ENCODE data around the gene YAP1.

Gene YAP1

GRCh38 chr11:102117472-102118113 is 7.3 kb downstream of the YAP1 start:
- peak; percentile 33 for DNase-seq

- DNase-seq: no peak
Observed at GRCh38 chr11:102118937-102119336, 8.7 kb downstream of the YAP1 start.

GRCh38 chr11:102119997-102120396 is 9.8 kb downstream of the YAP1 start:
- DNase-seq: peak; percentile 13

GRCh38 chr11:102120437-102120973 is 10.3 kb downstream of the YAP1 start:
- peak; percentile 59 for DNase-seq

- DNase-seq: peak; percentile 11
Observed at GRCh38 chr11:102121329-102121728, 11.1 kb downstream of the YAP1 start.

- no peak for DNase-seq
Observed at GRCh38 chr11:102134597-102134996, 24.4 kb downstream of the YAP1 start.

- DNase-seq: no peak
Observed at GRCh38 chr11:102135256-102135655, 25.0 kb downstream of the YAP1 start.

GRCh38 chr11:102138223-102138622 is 28.0 kb downstream of the YAP1 start:
- DNase-seq: peak; percentile 43

GRCh38 chr11:102138670-102139069 is 28.4 kb downstream of the YAP1 start:
- peak; percentile 86 for DNase-seq

- peak; percentile 82 for DNase-seq
Observed at GRCh38 chr11:102139081-102139498, 28.8 kb downstream of the YAP1 start.

GRCh38 chr11:102142333-102142732 is 32.1 kb downstream of the YAP1 start:
- no peak for DNase-seq

GRCh38 chr11:102143867-102144266 is 33.6 kb downstream of the YAP1 start:
- DNase-seq: no peak

GRCh38 chr11:102144357-102145355 is 34.4 kb downstream of the YAP1 start:
- peak; percentile 47 for DNase-seq

- DNase-seq: no peak
Observed at GRCh38 chr11:102147015-102147414, 36.8 kb downstream of the YAP1 start.

GRCh38 chr11:102147632-102148031 is 37.4 kb downstream of the YAP1 start:
- no peak for DNase-seq

GRCh38 chr11:102148059-102148458 is 37.8 kb downstream of the YAP1 start:
- DNase-seq: no peak

- no peak for DNase-seq
Observed at GRCh38 chr11:102151784-102152525, 41.7 kb downstream of the YAP1 start.

- DNase-seq: no peak
Observed at GRCh38 chr11:102153082-102153481, 42.8 kb downstream of the YAP1 start.

- no peak for DNase-seq
Observed at GRCh38 chr11:102154806-102155205, 44.6 kb downstream of the YAP1 start.

GRCh38 chr11:102155676-102156075 is 45.4 kb downstream of the YAP1 start:
- no peak for DNase-seq

GRCh38 chr11:102157219-102157618 is 47.0 kb downstream of the YAP1 start:
- peak; percentile 45 for DNase-seq

GRCh38 chr11:102158164-102158735 is 48.0 kb downstream of the YAP1 start:
- peak; percentile 30 for DNase-seq

GRCh38 chr11:102163368-102163767 is 53.1 kb downstream of the YAP1 start:
- DNase-seq: no peak

Data from EL (cell line).